Measurements from ENCODE around the gene MILR1. TPM values are rescaled to one million over a fixed set of nuclear protein-coding genes. Genes with fewer than 3 reads are reported as not detected.
A peak's percentile ranks its signal among the peaks of the same experiment; 100 is the strongest.

MILR1 gene
- total and polyA plus RNA-seq, 2 donors (not counting 3 experiments of a cell fraction or from before 2014, with no cell fraction given) = 1.2 to 17.8 TPM

DNA sequence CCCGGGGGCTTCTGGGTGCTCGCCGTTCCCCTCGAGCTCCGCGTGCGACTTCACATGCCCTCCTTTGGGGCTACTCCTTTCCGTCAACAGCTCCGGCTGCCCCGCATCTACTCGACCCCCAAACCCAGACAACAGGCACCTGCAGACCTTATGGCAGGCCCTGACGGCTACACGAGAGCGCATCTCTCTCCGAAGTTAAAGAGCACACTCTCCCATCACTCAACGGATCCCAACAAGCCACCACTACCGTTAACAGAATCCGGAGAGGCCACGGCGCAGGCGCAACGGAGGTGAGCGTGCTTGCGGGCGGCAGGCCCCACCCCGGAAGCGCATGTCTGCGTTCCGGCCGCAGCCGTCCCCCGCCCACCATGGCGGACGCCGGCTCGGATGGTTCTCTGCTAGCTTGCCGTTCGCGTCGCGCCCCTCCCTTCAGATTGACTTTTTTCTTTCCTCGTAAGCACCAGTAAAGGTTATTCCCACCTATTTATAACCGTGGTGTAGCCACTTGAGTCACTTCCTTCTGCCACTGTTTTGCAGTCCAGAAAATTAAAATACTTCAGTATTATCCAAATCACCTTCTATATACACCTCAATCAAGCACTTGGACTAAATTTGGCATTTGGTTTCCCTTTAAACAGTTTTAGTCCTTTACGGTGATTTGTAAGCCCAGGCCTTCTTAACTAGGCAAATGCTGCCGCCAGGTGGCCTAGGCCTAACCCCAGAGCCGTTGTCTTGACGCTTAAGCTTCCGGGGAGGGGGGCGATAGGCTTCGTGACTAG is 48.1 kb downstream of the MILR1 start, which contains the start of gene POLG2:
TSS of gene POLG2 (minus strand) at position 269 of the 779 bp plus-strand sequence. CDS start at position 183, 86 bp downstream.
- CTCF ChIA-PET = interaction anchor here (1.0 to 4.5 kb wide), 3 partner anchors 8 to 77 kb away, joined by 4 to 39 read pairs (median 4); partner anchors contain the start of genes CEP95 and DDX5
- Histone ChIP-seq H3K79me2 (ENCODE audit: control insufficient read depth, insufficient read depth, low read length) (peaks cover 45% of the 10 kb centered on the region), H3K4me2 (ENCODE audit: insufficient read depth, low read length) (peak within 1 kb of the TSS; percentile 84), H3K9me1 (replicated peaks; ENCODE audit: control insufficient read depth, extremely low read depth, insufficient read depth, low read length) (no peaks in the 10 kb centered on the region), H2AFZ (ENCODE audit: low read depth, low read length) (peak within 1 kb of the TSS; percentile 58), H3K9me3 (replicated peaks; ENCODE audit: control insufficient read depth, insufficient read depth, low read length) (no peaks in the 10 kb centered on the region), H3K4me3 (replicated peaks in 1 of 3; ENCODE audit: insufficient read depth in 1 of 3, low read depth in 1 of 3, low read length in 3 of 3) (peak within 1 kb of the TSS; percentile 33 to 75 (median 66)), H4K20me1 (replicated peaks; ENCODE audit: control insufficient read depth, extremely low read depth, insufficient read depth, low read length) (peaks cover 18% of the 10 kb centered on the region), H3K36me3 (ENCODE audit: control insufficient read depth in 2 of 2, extremely low read depth in 1 of 2, insufficient read depth in 2 of 2, low read length in 2 of 2) (peaks cover 30 to 46% of the 10 kb centered on the region in 2 experiments), H3K27ac (ENCODE audit: insufficient read depth, low read depth, low read length) (peak within 1 kb of the TSS; percentile 73), H3K4me1 (ENCODE audit: control insufficient read depth, extremely low read depth, insufficient read depth, low read length) (peaks cover 54% of the 10 kb centered on the region), H3K27me3 (ENCODE audit: control insufficient read depth in 2 of 2, insufficient read depth in 2 of 2, low read length in 2 of 2) (no peaks in the 10 kb centered on the region), H3K9ac (replicated peaks; ENCODE audit: extremely low read depth, insufficient read depth, low read length) (peak within 1 kb of the TSS; percentile 54)
- peak; percentile 86 for FAIRE-seq
- dilution Hi-C loops (cut with MboI; ENCODE audit: extremely low pct_ligation_motif_present, low sequenced_read_pairs) = no loop called here
- TF ChIP-seq POLR2AphosphoS5 (IDR thresholded peaks at IDR 0.05; ENCODE audit: insufficient read depth, low read depth, low read length) (peak; percentile 100), FOS (IDR thresholded peaks at IDR 0.05; ENCODE audit: borderline replicate concordance, insufficient read depth, low read length) (no peak), POLR2A (IDR thresholded peaks at IDR 0.05; ENCODE audit: low read depth, low read length) (peak; percentile 97), JUN (IDR thresholded peaks at IDR 0.05; ENCODE audit: borderline replicate concordance, insufficient read depth, insufficient read length, low read depth) (no peak), EZH2 (IDR thresholded peaks at IDR 0.05; ENCODE audit: borderline replicate concordance, low read depth, low read length, severe bottlenecking) (no peak), MYC (IDR thresholded peaks at IDR 0.05; ENCODE audit: low read depth, low read length) (peak; percentile 77), GATA2 (IDR thresholded peaks at IDR 0.05; ENCODE audit: insufficient read depth, insufficient read length, low read depth, low read length) (no peak)
- TF ChIP-seq, protein P1, sequence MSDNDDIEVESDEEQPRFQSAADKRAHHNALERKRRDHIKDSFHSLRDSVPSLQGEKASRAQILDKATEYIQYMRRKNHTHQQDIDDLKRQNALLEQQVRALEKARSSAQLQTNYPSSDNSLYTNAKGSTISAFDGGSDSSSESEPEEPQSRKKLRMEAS (IDR thresholded peaks at IDR 0.05; ENCODE audit: insufficient read depth, insufficient read length) = peak; percentile 28
- TF ChIP-seq, protein P2, sequence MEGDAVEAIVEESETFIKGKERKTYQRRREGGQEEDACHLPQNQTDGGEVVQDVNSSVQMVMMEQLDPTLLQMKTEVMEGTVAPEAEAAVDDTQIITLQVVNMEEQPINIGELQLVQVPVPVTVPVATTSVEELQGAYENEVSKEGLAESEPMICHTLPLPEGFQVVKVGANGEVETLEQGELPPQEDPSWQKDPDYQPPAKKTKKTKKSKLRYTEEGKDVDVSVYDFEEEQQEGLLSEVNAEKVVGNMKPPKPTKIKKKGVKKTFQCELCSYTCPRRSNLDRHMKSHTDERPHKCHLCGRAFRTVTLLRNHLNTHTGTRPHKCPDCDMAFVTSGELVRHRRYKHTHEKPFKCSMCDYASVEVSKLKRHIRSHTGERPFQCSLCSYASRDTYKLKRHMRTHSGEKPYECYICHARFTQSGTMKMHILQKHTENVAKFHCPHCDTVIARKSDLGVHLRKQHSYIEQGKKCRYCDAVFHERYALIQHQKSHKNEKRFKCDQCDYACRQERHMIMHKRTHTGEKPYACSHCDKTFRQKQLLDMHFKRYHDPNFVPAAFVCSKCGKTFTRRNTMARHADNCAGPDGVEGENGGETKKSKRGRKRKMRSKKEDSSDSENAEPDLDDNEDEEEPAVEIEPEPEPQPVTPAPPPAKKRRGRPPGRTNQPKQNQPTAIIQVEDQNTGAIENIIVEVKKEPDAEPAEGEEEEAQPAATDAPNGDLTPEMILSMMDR (IDR thresholded peaks at IDR 0.05; ENCODE audit: extremely low read depth in 1 of 2, insufficient read depth in 1 of 2, low read depth in 1 of 2, low read length in 2 of 2) = peak; percentile 36 to 44
- DNase-seq (ENCODE audit: low read depth, low spot score) = peak; percentile 95
- TSS peak; percentile 89 for BruUV-seq (replicated peaks)
- intact Hi-C loops (cut with micrococcal nuclease) = loop anchor here (1.0 to 5.0 kb wide), 2 partner anchors 8 to 170 kb away; no protein-coding TSS in a partner anchor
- POLR2A ChIA-PET = interaction anchor here (1.1 to 2.1 kb wide), 3 partner anchors 9 to 76 kb away, joined by 3 to 37 read pairs (median 8); partner anchors contain the start of genes CEP95 and DDX5

Measured in endothelial cell of umbilical vein (primary cell).